Activated naive CD4-positive, alpha-beta T cell treated with Interleukin-2 at 50 U/mL for 16 hours (primary cell): Measurements from ENCODE around the gene MDN1.
"Not testable (repeated sequence)": the region's sequence is repeated elsewhere in the genome, so short reads cannot be mapped to it uniquely, and the experiment has no call there.

Experiments used
- DNase-seq: peaks from one replicate; pipeline ENCODE4 v3.0.0-alpha.2; 2020

The MDN1 gene

DNA sequence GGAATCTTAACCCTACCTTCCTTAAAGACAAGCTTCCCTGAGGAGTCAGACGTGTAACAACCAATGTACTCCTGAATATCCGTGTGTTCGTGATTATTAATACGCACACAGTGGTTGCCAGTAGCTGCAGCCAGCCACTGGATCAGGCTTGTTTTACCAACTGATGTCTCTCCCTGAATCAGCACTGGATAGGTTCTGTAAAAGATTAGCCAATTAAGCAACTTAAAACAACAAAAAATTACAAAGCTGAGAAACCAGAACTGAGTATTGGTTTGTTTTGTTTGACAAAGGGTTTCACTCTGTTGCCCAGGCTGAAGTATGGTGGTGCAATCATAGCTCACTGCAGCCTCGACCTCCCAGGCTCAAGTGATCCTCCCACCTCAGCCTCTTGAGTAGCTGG is 69.3 kb downstream of the MDN1 start:
- DNase-seq: no peak

DNA sequence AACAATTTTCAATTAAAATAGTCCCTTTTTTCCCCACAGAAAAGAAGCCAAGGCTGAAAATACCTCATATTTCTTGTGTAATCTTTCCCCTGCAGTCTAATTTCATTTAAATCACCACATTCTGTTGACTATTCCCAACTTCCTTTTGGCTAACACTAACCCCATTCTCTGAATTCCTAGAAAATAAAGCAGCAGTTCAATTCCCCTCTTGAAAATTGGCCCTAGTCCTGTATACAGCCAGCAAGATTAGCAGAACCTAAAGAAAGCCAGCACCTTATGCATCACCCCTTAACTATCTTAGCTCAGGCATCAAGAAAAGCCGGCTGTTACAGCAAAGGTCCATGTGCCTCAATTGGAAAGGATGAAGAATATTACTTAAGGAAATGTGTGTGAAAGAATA is 69.7 kb downstream of the MDN1 start:
- DNase-seq: no peak

DNA sequence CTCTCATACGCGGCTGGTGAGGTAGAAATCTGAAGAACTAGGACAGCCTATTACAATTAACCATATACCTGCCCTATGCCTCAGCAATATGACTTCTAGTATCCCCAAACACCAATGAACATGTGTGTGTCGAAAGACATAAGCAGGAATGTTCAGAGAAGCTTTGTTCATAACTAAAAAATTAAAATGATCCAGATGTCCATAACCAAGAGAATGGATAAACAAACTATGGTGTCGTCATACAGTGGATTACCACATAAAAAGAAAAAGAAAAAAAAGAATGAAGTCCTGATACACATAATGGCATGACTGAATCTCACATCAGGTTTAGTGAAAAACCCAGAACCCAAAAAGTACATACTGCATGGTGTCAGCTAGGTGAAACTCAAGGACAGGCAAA is 73.9 kb downstream of the MDN1 start:
- no peak for DNase-seq

DNA sequence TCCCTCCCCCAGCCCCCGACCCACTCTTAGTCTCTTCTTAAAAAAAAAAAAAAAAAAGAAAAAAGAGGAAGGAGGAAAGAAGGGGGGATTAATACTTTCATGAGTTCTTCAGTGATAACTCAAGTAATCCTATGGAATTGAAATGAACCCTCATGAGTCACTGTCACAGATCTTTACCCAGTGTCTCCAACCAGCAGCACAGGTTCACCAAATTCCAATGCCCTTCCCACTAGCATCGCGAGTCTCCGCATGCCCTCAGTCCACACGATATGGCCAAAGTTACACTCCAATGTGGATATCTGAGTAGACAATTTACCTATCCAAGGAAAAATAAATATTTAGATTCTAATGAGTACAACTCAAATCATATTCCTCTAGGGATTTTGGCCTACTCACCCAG is 74.5 kb downstream of the MDN1 start:
- DNase-seq: no peak

DNA sequence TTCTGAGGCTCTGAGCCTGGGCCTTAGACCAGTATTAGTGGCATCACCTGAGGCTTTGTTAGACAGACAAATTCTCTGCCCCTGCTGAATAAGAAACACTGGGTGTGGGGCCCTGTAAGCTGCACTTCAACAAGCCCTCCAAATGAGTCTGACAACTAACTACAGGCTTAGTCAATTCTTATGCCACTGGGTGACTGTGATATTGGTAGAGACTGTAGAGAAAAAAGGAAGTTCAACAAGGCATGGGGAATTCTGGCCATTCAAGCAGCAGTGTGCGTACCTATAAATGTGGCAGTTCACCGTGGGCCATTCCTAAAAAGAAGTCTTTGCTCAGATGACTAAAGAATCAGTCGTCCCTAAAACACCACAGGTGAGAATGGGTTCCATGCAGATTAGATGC is 82.7 kb downstream of the MDN1 start:
- DNase-seq: no peak

DNA sequence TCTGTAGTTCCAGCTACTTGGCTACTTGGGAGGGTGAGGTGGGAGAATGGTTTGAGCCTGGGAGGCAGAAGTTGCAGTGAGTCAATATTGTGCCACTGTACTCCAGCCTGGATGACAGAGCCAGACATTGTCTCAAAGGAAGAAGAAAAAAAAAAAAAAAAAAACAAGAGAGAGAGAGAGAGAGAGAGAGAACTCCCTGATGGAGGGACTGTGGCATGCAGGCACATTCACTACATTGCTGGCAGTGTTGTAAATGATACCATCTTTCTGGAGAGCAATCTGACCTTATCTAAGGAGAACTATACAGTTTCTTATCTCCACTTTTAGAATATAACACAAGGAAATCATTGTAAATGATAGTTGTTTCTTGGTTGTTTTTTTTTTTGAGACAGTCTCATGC is 85.1 kb downstream of the MDN1 start:
- no peak for DNase-seq

DNA sequence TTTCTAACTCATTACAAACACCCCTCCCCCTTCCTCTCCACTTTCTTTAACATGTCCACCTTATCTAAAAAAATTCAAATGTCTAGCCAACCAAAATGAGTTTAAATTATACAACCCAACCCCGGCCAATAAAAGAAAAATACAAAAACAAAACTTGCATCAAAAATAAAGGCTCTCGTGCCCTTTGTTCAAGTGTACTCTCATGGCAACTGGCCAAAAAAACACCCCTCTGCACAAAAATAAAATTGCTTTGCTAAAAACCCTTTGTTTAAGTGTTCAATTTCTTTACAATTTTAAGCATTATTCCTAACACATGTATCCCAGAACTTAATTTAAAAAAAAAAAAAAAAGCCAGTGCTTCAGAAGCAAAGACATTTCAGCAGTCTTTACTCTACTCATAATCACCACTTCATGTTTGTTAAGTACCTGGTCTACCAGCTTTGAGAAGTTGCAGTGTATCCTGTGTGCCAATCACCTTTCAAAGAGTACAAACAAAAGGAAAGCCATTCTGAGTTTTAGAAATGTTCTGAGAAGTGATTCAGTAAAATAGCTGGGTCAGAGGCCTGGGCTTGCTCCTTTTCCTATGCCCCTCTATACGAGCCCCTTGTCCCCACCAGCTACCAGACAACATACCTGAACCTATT is 87.5 kb downstream of the MDN1 start:
- DNase-seq: no peak

DNA sequence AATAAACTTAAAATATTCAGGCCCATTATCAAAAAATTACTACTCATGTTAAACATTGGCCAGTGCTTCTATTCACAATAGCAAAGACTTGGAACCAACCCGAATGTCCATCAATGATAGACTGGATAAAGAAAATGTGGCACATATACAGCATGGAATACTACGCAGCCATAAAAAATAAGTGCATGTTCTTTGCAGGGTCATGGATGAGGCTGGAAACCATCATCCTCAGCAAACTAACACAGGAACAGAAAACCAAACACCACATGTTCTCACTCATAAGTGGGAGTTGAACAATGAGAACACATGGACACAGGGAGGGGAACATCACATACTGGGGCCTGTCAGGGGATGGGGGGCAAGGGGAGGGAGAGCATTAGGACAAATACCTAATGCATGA is 88.3 kb downstream of the MDN1 start:
- not testable (repeated sequence) for DNase-seq

DNA sequence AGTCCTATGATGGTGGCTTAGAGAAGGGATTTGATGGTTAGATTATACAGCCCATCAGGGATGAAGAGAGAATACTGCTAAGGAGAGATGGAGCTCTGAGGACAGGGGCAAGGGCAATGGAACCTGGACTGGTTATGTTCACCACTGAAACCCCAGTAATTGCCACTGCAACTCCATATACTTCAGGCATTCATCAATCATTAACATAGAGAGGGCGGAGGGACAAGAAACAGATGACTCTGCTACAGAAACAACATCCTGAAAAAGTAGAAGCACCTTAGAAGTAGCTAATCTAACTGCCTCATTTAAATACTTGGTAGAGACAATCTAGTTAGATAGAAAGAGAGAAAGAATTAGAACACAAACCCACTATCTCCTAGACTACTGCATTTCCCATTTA is 89.8 kb downstream of the MDN1 start:
- DNase-seq: no peak

DNA sequence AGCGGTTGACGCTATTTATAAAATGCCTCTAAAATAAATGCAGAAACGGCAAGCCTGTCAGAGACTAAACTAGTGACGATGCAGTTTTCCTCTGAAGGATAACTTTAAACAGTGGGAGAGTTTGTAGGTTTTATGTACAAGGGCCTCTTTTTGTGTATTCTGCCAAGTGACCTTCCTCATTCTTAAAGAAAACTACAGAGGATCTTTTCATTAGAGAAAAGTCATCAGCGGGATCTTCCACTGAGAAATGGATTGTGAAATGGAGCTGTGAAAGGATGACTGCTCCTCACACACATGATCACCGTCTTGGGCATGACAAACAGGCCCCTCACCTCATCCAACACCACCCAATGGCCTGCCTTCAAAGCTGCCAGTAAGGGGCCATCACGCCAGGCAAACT is 92.1 kb downstream of the MDN1 start:
- no peak for DNase-seq

DNA sequence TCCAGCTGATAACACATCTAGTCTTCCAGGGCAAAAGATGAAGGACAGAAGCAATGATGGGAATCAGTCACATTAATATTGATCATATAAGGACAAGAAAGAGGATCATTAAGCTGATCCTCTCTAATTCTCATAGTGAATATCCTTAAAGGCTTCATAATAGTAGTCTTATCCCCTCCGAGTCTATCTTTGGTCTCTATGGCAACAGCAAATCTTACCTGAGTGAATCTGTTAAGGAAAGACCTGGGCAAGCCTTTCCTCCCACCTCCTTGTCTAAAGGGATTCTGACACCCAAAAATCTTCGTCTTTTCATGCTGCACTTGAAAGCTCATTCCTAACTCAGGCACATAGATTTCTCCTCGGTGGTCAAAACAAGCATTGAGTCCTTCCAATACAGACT is 94.6 kb downstream of the MDN1 start:
- DNase-seq: no peak

DNA sequence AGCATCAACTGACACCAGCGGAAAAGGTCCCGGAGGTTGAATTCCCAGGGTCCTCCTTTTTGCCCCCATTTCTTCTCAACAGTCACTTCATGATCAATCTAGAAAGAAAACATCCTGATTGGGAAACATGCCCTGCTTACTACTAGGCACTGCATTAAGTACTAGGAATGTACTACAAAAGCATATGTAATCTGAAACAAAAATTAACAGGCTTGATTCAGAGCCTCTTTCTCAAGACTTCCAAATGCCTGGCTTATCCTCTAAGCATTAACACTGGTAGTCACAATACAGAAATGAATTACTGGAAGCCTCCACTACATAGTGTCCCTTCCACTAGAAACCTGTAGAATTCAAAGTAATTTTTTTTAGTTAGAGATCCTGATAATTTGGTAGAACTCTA is 96.5 kb downstream of the MDN1 start:
- DNase-seq: no peak

DNA sequence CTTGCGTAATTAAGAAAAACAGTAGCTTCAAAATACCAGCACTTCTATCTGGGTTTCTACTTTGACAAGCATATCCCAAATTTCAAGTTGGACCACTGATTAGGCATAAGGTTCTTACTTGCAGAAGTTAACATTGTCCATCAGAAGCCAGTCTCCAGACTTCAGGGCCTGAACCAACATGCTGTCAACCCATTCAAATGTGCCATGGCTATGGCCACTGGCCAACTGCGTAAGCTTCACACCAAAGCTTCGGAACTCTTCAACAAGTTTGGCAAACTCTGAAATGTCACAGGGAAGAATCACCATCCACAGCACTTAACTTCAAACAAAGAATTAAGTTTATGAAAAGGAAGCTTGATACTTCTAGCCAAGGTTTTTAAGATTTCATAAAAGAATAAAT is 103.1 kb downstream of the MDN1 start:
- DNase-seq: no peak

DNA sequence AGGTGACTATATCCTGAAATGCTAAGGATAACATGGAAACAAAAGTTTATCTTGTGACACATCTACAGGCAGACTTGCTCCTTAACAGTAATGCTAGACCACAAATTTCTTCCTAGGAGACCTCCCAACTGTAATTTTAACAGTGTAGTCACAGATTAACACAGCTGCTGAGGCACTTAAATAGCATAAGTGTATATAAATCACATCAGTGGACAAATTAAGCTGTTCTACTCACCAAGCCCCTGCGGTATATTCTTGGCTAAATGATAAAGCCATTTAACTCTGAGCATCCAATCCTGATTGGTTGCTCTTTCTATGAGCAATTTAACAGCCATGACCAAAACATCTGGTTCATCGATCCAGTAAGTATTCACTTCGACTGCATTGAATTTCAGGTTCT is 107.8 kb downstream of the MDN1 start:
- DNase-seq: no peak

DNA sequence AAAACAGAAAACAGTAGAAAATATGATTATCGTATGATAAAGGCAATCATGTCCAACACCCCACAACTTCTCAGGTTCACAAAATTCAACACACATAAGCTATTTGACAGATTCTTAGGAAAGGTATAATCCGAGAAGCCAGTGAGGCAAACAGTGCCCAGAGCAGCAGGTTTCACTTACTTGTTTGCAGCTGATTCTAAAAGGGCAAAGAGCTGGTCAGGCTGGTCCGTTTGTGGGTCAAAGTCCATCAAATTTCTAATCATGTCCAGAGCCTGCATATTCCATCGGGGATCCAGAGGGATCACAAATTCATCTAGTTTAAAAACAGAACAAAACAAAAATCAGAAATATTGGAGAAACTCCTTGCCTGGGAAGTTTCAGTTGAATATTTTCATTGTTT is 111.3 kb downstream of the MDN1 start:
- DNase-seq: no peak

DNA sequence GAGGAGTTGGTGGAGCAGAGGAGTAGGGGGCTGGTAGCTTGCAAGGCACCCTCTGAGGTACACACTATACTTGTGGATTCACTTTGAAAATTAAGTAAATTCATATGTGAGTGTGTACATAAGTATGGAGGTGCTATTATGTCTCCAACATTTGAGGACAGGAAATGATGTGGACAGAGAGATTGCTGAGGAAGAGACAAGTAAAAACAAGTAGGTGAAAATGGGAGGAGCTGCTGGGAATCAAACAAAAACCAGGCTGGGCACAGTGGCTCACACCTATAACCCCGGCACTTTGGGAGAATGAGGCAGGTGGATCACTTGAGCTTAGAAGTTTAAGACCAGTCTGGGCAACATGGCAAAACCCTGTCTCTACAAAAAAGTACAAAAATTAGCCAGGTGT is 111.8 kb downstream of the MDN1 start:
- no peak for DNase-seq

DNA sequence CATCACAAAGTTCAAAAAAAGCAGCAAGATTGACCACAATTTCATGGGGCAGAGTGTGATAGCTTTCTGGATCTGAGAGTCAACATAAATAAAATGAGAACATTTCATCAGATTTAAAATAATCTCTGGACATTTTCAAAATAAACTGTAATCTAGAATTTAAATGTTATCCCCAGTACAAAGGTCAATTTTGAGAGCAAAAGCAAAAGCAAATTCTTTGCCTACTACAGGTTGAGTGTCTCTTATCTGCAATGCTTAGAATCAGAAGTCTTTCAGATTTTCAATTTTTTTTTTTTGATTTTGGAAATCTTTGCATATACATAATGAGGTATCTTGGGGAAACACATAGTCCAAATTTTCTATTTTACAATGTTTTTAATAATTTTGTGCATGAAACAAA is 113.5 kb downstream of the MDN1 start:
- DNase-seq: no peak

DNA sequence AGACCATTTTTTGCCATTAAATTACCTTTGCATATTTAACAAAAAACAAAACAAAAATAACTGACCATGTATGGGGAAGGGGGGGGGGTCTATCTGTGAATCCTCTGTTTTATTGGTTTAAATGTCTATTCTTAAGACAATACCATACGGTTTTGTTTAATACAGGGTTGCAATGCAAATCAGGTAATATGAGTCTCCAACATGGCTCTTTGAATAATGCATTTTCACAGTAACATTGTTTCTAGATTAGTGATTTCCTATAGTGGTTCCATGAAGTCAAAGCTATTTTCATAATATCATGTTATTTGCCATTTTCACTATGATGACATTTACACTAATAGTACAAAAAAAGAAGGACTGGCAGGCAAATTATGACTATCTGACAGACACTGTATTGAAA is 116.3 kb downstream of the MDN1 start:
- no peak for DNase-seq

DNA sequence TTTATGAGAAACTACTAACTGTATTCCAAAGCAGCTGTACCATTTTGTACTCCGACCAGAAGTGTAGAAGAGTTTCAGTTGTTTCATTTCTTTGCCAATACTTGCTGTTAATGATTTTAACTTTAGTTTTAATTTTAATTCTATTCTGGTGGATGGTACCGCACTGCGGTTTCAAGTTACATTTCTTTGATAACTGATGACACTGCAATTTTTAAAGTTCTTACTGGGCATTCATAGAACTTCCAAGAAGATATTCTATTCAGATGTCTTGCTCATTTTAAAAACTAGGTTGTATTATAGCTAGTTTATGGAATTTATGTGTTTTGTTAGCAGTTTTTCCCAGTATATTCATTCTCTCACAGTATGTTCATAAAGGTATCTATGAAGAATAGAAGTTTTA is 117.2 kb downstream of the MDN1 start:
- DNase-seq: no peak

DNA sequence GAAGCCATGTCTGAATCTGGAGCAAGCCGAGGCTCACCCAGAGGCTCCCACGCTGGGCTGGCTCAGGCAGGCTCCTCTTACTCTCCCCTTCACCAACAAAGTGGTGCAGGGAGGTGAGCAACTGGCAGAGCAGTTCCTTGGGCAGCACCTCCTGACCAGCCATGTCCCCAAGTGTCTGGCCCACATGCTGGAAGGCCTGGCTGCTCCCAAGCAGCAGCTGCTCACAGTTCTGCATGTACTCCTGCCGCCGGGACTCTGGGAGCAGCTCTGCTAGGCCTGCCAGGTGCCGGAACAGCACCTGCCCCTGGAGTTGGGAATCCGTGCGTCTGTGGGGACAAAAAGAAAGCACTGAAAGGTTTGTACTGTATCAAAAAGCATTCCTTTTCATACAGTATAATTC is 123.9 kb downstream of the MDN1 start:
- no peak for DNase-seq

DNA sequence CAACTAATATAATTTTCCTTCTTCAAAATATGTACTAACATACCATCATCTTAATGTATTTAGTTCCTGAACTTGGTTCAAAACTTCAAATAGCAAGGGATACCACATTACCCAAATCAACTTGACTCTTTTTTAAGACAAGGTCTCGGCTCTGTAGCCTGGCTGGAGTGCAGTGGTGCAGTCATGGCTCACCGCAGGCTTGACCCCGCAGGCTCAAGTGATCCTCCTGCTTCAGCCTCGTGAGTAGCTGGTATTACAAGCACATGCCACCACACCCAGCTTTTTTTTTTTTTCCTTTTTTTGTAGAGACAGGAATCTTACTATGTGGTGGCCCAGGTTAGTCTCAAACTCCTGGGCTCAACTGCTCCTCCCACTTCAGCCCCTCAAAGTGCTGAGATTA is 125.2 kb downstream of the MDN1 start:
- DNase-seq: no peak

DNA sequence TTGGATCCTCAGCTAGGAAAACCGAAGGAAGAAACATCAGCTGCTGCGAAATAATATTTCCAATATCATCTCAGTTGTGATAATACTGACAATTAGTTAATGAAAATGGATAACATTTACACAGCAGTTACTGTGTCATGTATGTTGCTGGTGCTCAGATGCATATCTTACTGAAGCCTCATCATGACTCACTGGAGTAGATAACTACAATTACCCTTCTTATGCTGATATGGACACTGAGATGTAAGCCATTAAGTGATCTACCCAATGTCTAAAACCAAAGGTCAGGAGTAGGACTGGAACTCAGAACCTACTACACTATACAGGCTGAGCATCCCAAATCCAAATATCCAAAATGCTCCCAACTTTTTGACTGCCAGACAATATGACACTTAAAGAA is 126.4 kb downstream of the MDN1 start:
- no peak for DNase-seq

DNA sequence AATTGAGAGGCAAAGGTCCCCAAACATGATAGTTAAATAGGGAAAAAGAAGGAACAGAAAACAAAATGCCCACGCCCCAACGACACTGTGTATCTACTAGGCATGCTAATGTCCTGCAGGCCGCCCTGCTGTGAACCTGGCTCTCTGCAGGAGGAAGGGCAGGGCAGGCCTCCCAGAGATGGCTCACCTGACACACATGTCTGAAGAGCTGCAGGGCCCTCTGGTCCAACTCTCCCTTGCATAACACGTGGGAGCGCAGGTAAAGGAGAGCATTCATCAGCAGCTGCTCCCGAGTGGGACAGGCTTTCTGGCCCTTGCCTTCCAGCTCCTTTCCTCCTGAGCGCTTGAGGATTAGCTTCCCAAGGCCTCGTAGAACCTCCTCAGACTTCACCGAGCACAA is 127.3 kb downstream of the MDN1 start:
- no peak for DNase-seq

DNA sequence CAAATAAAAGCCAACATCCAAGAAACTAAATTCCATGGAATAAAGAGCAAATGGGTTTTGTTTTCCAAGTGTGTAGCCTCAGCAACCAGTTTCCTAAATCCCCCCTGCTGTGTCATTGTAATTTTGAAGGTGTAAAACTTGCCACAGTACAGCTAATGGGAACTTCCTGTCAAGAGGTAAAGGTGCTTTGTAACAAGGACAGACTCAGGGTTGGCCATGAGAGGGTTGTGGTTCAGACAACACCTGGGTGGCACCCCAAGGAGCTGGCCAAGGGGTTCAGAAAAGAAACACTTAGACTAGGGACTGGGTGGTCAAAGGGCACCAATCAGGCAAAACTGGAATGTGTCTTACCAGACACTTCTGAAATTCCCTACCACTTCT is 128.7 kb downstream of the MDN1 start:
- no peak for DNase-seq

DNA sequence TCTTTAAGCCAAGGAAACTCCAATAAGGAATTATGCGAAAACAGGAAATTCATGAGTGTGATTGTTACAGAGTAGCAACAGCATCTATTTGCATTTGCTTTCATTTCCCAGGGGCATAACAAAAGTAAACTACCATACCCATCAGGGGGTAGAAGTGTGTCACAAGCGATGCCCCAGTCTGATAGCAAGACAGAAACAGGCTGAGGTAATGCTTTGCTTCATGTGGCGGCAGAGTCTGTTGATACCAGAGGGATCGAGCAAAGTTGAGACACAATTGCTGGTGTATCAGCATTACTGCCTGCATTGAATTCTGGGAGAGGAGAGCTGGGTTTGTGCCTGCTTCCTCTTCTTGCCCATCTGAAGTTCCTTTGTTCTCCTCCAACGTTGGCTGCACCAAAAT is 129.9 kb downstream of the MDN1 start:
- no peak for DNase-seq

DNA sequence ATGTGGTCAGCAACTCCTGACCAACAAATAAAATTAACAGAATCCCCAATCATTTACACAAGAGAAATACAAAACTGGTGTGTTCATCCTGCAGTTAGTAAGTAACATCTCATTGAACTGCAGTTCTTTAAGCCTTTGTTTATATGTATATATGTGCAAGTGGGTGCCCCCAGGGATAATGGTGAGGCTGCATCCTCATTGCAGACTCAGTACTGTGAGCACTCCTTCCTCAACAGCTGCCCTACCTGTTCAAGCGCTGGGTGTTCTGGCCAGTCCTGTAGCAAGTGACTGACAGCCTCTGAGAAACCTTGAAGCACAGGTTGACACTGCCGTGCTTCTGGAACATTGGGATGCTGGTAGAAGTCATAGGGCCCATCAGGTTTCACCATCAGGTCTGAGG is 131.3 kb downstream of the MDN1 start:
- DNase-seq: no peak
